ENCODE data around the gene PRDX4.
A peak's percentile ranks its signal among the peaks of the same experiment; 100 is the strongest.
"Not testable (repeated sequence)": the region's sequence is repeated elsewhere in the genome, so short reads cannot be mapped to it uniquely, and the experiment has no call there.

Gene PRDX4

GRCh38 chrX:23676486-23676885 lies 9.2 kb downstream of the PRDX4 start:
- DNase-seq, result not testable (repeated sequence)

- DNase-seq, result no peak
Observed at GRCh38 chrX:23692166-23692565, 24.9 kb downstream of the PRDX4 start.

DNA sequence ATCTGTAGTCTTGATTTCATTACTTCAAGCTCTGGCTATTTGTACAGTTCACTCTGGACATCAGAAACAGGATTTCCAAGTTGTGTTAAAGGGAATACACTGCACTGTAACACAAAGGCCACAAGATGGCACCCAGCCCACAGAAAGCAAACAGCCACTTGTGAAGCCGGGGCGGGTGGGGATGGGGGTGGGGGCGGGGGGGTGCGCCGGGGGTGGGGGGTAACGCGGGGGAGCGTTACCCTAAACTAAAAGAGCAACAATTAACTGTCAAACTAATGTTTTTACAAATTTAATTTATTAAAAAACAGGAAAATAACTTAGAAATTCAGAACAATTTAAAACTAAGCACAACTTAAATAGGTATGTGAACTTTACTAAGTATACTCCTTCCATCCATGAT lies 27.3 kb downstream of the PRDX4 start:
- peak; percentile 0 for DNase-seq

GRCh38 chrX:23699636-23700194 lies 32.4 kb downstream of the PRDX4 start:
- DNase-seq, result no peak

DNA sequence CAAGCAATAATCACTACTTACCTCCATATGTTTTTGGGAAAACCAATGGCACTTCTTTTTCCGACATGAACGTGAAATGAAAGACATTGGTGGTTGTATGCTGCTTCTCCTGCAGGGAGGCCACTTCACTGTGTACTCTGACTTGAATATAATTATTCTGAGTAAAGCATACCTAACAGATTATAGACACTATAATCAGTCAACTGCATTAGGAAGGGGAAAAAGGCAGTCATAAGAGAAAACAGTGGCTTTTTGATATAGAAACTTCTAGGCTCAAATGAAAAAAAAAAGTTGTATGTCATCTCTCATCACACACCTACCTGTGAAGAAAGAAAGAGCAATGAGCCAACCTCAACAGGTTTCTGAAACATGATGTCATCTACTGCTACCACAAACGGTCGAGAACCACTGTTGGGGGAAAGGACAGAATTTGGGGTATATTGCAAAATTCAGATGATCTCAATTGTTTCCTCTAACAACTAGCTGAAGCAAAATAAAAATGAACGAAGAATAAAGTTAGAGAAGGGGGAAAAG lies 37.4 kb downstream of the PRDX4 start:
- DNase-seq, result no peak

GRCh38 chrX:23705235-23705634 lies 37.9 kb downstream of the PRDX4 start:
- no peak for DNase-seq

GRCh38 chrX:23720117-23720677 lies 52.9 kb downstream of the PRDX4 start:
- no peak for DNase-seq

GRCh38 chrX:23726191-23726590 lies 58.9 kb downstream of the PRDX4 start:
- DNase-seq, result no peak

GRCh38 chrX:23727206-23727605 lies 59.9 kb downstream of the PRDX4 start:
- DNase-seq, result no peak

DNA sequence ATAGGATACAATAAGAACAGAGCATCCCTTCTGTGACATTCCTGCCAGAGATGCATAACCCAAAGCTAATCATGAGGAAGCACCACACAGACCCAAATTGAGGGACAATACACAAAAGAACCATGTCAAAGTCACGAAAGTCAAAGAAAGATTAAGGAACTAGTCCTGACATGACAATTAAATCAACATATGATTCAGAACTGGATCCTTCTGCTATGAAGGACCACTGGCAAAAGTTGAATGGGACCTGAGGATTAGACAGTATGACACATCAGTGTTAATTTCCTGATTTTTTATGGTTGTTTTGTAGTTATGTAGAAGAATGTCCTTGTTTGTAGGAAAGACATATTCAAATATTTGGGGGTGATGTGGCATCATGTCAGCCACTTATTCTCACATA lies 61.9 kb downstream of the PRDX4 start:
- DNase-seq, result no peak

DNA sequence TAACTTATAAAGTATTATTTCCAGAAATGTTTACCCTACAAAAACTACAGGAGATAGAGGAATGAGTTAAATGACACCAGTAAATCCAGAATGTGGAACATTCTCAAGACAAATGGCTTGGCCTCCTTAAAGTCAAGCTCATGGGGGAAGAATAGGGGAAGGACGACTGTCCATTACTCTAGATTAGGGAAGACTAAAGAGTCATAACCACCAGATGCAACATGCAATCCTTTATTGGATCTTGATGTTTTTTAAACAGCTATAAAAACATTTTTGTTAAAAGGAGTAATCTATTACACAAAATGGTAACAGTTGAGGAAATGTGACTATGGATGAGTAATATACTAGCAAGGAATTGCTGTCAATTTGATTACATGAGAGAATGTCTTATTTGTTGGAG lies 64.7 kb downstream of the PRDX4 start:
- DNase-seq, result no peak

GRCh38 chrX:23732704-23733103 lies 65.4 kb downstream of the PRDX4 start:
- DNase-seq, result no peak
